Activated T-helper 1 cell treated with anti-CD3 and anti-CD28 coated beads, Interleukin-12 subunit alpha, Interleukin-12 subunit beta, Interleukin-2, Interleukin-4 antibody, amounts not matched to agents 30 ng/mL and 10 ng/mL and 1 ng/mL, durations not matched to agents 14 hours and 24 hours and 36 hours (primary cell): ENCODE measurements around the gene SNAP47. TPM values are rescaled to one million over a fixed set of nuclear protein-coding genes. Genes with fewer than 3 reads are reported as not detected.
"Not testable (repeated sequence)": the region's sequence is repeated elsewhere in the genome, so short reads cannot be mapped to it uniquely, and the experiment has no call there.

Experiments used
- DNase-seq: peaks from one replicate; pipeline ENCODE4 v3.0.0; 2021; ENCODE audit warnings: low spot score
- H3K27ac Mint-ChIP-seq: one replicate; pipeline ENCODE4 v1.8.0; 2021; ENCODE audit warnings: mild to moderate bottlenecking, mixed read lengths
- H3K27me3 Mint-ChIP-seq: one replicate; pipeline ENCODE4 v1.8.0; 2022; ENCODE audit warnings: mild to moderate bottlenecking, moderate library complexity, mixed read lengths; ENCODE audit not compliant: insufficient read depth
- H3K36me3 Mint-ChIP-seq: one replicate; pipeline ENCODE4 v1.8.0; 2021; ENCODE audit warnings: low read depth, mixed read lengths
- H3K4me1 Mint-ChIP-seq: one replicate; pipeline ENCODE4 v1.8.0; 2021; ENCODE audit warnings: low read depth, mixed read lengths
- H3K4me3 Mint-ChIP-seq: one replicate; pipeline ENCODE4 v1.8.0; 2021; ENCODE audit warnings: mild to moderate bottlenecking, moderate library complexity, mixed read lengths
- H3K9me3 Mint-ChIP-seq: one replicate; pipeline ENCODE4 v1.8.0; 2021; ENCODE audit warnings: mixed read lengths
- intact Hi-C: fragments of 100-400 bp; cut with micrococcal nuclease; formaldehyde crosslinking; loops from one replicate; pipeline ENCODE4 v1.15.1; 2024
- total RNA-seq: library from RNA; stranded (reverse); gene quantifications from 2 replicates; pipeline ENCODE4 v1.2.3, GENCODE V29; 2022

Gene SNAP47, protein sequence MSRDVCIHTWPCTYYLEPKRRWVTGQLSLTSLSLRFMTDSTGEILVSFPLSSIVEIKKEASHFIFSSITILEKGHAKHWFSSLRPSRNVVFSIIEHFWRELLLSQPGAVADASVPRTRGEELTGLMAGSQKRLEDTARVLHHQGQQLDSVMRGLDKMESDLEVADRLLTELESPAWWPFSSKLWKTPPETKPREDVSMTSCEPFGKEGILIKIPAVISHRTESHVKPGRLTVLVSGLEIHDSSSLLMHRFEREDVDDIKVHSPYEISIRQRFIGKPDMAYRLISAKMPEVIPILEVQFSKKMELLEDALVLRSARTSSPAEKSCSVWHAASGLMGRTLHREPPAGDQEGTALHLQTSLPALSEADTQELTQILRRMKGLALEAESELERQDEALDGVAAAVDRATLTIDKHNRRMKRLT
- total RNA-seq = 32.2 and 33.7 TPM in 2 replicates

DNA sequence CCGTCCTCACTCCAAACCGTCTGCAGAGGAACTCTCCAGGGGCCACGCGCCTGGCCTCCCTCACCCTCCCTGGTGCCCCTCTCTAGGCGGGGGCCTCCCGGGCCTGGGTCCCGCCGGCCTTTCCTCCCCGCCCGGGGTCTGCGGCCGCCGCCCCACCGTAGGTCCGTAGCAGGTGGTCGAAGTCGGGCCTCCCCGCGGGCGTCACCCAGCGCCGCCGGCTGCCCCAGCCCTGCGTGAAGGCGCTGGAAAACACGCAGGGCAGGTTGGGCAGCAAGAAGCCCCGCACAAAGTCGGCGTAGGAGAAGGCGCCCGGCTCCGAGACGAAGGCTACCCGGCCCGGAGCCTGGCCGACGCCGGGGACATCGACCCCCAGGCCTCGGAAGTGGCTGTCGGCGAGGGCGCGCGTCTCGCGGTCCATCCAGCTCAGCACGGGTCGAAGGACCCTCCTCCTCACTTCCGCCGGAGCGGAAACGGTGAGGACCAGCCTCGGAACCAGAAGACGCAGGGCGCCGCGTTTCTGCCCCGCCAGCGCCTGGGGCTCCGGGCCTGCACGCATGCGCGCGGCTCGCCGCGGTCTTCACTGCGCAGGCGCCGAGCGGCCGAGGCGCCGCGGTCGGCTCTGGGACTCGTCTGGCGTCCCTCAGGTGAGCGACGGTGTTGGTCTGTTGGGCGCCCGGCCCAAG lies at the start of gene SNAP47, which contains the start of gene JMJD4:
SNAP47 (plus strand) TSS at position 580 of the 683 bp plus-strand sequence. CDS start 12,302 bp downstream, outside the sequence.
JMJD4 (minus strand) TSS at position 447 of the 683 bp plus-strand sequence; CDS start at position 418, 29 bp downstream.
- H3K4me3 Mint-ChIP-seq = peak within 1 kb of the TSS; percentile 98
- no peaks in the 10 kb centered on the region for H3K9me3 Mint-ChIP-seq
- H3K4me1 Mint-ChIP-seq = peaks cover 25% of the 10 kb centered on the region
- intact Hi-C loops = loop anchor here (1.0 to 10.0 kb wide), 11 partner anchors 27 to 672 kb away; partner anchors contain the start of genes ARF1, C1orf35, IBA57 and ZNF678
- DNase-seq = peak; percentile 93
- peaks cover 18% of the 10 kb centered on the region for H3K36me3 Mint-ChIP-seq
- peak within 1 kb of the TSS; percentile 97 for H3K27ac Mint-ChIP-seq
- H3K27me3 Mint-ChIP-seq = no peaks in the 10 kb centered on the region

DNA sequence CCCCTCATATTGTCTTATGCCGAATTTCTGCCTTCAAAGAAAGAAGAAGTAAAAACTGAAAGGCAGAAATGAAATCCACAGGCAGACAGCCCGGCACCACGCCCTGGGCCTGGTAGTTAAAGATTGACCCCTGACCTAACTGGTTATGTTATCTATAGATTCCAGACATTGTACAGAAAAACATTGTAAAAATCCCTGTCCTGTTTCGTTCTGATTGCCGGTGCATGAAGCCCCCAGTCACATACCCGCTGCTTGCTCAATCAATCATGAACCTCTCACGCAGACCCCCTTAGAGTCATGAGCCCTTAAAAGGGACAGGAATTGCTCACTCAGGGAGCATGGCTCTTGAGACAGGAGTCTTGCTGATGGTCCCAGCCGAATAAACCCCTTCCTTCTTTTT lies 49.4 kb upstream of the SNAP47 start:
- H3K27ac Mint-ChIP-seq = no peak overlapping the region
- no peaks in the 10 kb centered on the region for H3K36me3 Mint-ChIP-seq
- no peak overlapping the region for H3K4me3 Mint-ChIP-seq
- intact Hi-C loops = no loop called here
- no peak for DNase-seq
- H3K4me1 Mint-ChIP-seq = no peaks in the 10 kb centered on the region
- no peaks in the 10 kb centered on the region for H3K27me3 Mint-ChIP-seq
- H3K9me3 Mint-ChIP-seq = peaks cover 52% of the 10 kb centered on the region

DNA sequence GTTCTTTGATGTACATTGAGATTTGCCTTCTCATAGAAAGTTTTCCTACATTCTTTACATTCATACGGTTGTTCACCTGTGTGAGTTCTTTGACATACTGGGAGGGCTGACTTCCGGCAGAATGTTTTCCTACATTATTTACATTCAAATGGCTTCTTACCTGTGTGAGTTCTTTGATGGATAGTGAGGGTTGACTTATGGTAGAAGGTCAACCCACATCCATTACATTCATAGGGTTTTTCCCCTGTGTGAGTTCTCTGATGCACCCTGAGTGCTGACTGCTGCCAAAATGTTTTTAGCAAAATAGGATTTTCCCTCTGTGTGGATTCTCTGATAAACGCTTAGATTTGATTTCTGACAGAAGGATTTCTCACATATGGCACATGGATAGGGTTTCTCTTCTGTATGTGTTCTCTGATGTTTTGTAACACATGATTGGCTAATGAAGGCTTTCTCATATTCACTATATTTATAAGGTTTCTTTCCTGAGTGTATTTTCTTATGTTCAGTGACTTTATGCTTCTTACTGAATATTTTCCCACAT lies 37.8 kb upstream of the SNAP47 start:
- Mint-ChIP-seq H3K27me3 (no peaks in the 10 kb centered on the region), H3K4me3 (no peak overlapping the region), H3K36me3 (no peaks in the 10 kb centered on the region), H3K27ac (no peak overlapping the region), H3K4me1 (no peaks in the 10 kb centered on the region), H3K9me3 (peaks cover 40% of the 10 kb centered on the region)
- intact Hi-C loops = no loop called here
- DNase-seq = no peak

DNA sequence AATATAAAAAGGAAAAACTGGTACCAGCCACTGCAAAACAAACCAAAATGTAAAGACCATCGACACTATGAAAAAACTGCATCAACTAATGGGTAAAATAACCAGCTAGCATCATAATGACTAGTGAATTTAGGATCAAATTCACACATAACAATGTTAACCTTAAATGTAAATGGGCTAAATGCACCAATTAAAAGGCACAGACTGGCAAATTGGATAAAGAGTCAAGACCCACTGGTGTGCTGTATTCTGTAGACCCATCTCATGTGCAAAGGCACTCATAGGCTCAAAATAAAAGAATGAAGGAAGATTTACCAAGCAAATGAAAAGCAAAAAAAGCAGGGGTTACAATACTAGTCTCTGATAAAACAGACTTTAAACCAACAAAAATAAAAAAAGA lies 33.6 kb upstream of the SNAP47 start:
- peaks cover 52% of the 10 kb centered on the region for H3K9me3 Mint-ChIP-seq
- H3K27me3 Mint-ChIP-seq, H3K4me1 Mint-ChIP-seq, DNase-seq, H3K27ac Mint-ChIP-seq, H3K4me3 Mint-ChIP-seq, intact Hi-C loops, H3K36me3 Mint-ChIP-seq: not testable (repeated sequence)

DNA sequence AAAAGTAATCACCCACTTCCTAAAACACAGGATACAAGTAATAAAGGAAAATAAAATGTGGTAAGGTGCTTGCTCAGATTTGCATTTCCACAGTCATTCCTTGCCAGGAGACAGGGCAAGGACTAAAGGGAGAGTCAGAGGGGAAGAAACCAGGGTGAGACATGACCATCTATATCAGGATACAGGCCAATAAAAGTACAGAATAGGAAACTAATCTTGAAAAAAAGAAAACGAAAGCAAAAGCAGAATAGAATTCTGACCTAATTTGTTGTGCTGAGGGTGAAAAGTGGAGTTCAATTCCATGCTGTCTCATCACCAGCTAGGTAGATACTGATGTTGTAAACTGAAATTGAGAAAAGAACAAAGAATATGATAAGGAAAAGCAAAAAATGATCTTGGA lies 27.4 kb upstream of the SNAP47 start:
- intact Hi-C loops = no loop called here
- no peaks in the 10 kb centered on the region for H3K27me3 Mint-ChIP-seq
- no peak overlapping the region for H3K4me3 Mint-ChIP-seq
- H3K36me3 Mint-ChIP-seq = peaks cover 3% of the 10 kb centered on the region
- no peak for DNase-seq
- H3K9me3 Mint-ChIP-seq = peaks cover 41% of the 10 kb centered on the region
- peak overlapping the region; percentile 21 for H3K27ac Mint-ChIP-seq
- peaks cover 9% of the 10 kb centered on the region for H3K4me1 Mint-ChIP-seq

DNA sequence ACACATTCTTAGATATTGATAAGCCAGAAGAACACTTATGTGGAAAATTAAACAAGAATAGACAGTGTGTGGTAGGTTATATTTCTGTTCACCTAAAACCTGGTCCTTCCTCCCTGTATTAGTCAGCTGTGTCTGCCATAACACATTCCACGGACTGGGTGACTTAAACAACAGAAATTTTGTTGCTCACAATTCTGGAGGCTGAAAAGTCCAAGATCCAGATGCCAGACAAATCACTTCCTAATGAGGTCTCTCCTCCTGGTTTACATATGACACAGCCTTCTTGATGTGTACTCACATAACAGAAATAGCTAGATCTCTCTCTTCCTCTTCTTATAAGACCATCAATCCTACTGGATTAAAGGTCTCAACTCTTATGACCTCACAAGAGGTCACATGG lies 25.8 kb upstream of the SNAP47 start:
- peaks cover 33% of the 10 kb centered on the region for H3K9me3 Mint-ChIP-seq
- no peak for DNase-seq
- H3K27me3 Mint-ChIP-seq = no peaks in the 10 kb centered on the region
- H3K27ac Mint-ChIP-seq = no peak overlapping the region
- intact Hi-C loops = no loop called here
- no peak overlapping the region for H3K4me3 Mint-ChIP-seq
- H3K4me1 Mint-ChIP-seq = peaks cover 9% of the 10 kb centered on the region
- peaks cover 3% of the 10 kb centered on the region for H3K36me3 Mint-ChIP-seq

DNA sequence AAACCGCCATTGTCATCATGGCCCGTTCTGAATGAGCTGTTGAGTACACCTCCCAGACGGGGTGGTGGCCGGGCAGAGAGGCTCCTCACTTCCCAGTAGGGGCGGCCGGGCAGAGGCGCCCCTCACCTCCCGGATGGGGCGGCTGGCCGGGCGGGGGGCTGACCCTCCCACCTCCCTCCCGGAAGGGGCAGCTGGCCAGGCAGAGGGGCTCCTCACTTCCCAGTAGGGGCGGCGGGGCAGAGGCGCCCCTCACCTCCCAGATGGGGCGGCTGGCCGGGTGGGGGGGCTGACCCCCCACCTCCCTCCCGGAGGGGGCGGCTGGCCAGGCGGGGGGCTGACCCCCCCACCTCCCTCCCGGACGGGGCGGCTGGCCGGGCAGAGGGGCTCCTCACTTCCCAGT lies 24.8 kb upstream of the SNAP47 start:
- H3K27me3 Mint-ChIP-seq, H3K4me1 Mint-ChIP-seq, H3K27ac Mint-ChIP-seq, DNase-seq, H3K36me3 Mint-ChIP-seq, H3K4me3 Mint-ChIP-seq, intact Hi-C loops: not testable (repeated sequence)
- peaks cover 41% of the 10 kb centered on the region for H3K9me3 Mint-ChIP-seq

DNA sequence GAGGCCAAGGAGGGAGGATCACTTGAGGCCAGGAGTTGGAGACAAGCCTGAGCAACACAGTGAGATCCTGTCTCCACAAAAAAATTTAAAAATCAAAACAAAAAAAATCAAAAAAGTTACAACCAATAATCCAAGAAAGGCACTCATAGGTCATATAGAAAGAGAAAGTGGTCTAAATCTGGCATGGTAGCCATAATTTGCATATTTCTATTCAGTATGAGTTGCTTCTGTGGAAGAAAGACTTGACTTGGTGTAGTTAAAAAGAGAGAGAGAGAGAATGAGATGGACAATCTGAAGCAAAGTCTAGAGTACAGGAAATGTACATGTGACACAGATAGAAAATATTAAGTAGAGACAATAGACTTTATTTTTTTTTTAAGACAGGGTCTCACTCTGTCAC lies 22.6 kb upstream of the SNAP47 start:
- DNase-seq = no peak
- Mint-ChIP-seq H3K4me3 (no peak overlapping the region), H3K27me3 (no peaks in the 10 kb centered on the region), H3K36me3 (peaks cover 3% of the 10 kb centered on the region), H3K4me1 (peaks cover 7% of the 10 kb centered on the region), H3K9me3 (peaks cover 57% of the 10 kb centered on the region), H3K27ac (no peak overlapping the region)
- intact Hi-C loops = no loop called here

DNA sequence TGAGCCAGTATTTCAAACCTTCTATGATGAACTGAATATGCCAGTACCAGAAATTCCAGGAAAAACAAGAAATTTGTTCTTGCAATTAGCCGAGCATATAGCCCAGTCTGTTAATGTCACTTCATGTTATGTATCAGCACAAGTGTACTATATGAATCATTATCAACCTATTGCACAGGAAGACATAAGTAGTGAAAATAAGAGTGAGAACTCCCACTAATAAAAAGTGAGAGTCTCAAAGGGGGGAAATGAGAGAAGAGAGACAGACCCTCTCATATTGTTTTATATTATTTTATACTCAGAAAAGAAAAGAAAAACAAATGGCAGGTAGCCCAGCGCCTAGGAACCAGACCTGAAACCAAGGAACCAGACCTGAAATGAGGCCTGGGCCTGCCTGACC lies 16.3 kb upstream of the SNAP47 start:
- Mint-ChIP-seq H3K9me3 (peaks cover 82% of the 10 kb centered on the region), H3K4me3 (no peak overlapping the region), H3K4me1 (no peaks in the 10 kb centered on the region), H3K36me3 (no peaks in the 10 kb centered on the region), H3K27me3 (peaks cover 2% of the 10 kb centered on the region), H3K27ac (no peak overlapping the region)
- DNase-seq = no peak
- intact Hi-C loops = no loop called here

DNA sequence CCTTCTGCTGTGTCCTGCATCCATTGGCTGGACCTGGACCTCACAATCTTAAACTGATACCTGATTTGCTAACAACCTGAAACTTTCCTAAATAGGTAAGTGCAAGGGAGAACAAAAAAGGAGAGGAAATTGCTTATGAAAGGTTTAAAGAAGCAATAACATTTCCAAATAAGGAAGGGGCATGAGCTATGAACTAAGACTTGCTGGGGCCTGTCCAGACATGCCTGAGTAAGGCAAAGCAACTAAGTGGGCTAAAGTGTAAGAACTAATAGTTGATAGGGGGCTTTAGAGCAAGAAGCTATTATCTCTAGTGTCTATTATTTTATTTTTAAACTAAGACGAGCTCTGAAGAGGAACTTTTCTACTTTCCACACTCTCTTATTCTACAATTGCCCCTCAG lies 11.8 kb upstream of the SNAP47 start:
- H3K27me3 Mint-ChIP-seq = peaks cover 7% of the 10 kb centered on the region
- H3K4me1 Mint-ChIP-seq = peaks cover 5% of the 10 kb centered on the region
- no peak overlapping the region for H3K4me3 Mint-ChIP-seq
- no peak for DNase-seq
- intact Hi-C loops = no loop called here
- peaks cover 55% of the 10 kb centered on the region for H3K9me3 Mint-ChIP-seq
- H3K36me3 Mint-ChIP-seq = peaks cover 3% of the 10 kb centered on the region
- no peak overlapping the region for H3K27ac Mint-ChIP-seq

DNA sequence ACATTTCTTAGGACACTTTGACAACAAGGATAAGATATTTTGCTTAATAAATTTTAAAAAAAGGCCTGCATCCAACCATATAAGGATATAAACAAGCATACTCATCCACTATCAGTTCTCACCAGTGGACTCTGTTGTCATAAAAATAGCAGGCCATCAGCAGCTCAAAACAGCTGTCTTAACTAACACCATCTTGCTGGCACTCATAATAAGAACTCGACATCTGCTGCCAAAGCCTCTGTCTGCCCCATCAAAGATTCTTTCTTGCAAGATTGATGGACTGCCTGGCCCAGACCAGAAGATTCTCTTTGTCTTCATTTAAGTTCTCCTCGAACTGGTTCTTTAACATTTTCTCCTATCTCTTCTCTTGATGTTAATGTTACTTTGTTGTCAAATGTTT lies 10.2 kb upstream of the SNAP47 start:
- no peak overlapping the region for H3K4me3 Mint-ChIP-seq
- H3K27ac Mint-ChIP-seq = no peak overlapping the region
- H3K27me3 Mint-ChIP-seq = peaks cover 7% of the 10 kb centered on the region
- H3K9me3 Mint-ChIP-seq = peaks cover 39% of the 10 kb centered on the region
- peaks cover 3% of the 10 kb centered on the region for H3K36me3 Mint-ChIP-seq
- no peak for DNase-seq
- H3K4me1 Mint-ChIP-seq = peaks cover 5% of the 10 kb centered on the region
- intact Hi-C loops = no loop called here

DNA sequence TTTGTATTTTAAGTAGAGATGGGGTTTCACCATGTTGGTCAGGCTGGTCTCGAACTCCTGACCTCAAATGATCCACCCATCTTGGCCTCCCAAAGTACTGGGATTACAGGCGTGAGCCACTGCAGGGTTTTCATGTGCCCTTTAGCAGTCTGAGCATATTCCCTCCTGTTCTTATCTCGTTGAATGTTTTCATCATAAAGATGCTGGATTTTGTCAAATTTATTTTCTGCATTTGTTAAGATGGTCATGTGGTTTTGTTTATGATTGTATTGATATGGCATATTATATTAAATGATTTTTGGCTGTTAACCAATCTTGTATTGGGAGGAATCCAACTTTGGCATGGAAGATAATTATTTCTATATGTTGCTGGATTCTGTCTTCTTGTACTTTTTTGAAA lies 8.9 kb upstream of the SNAP47 start:
- no peak overlapping the region for H3K27ac Mint-ChIP-seq
- peaks cover 28% of the 10 kb centered on the region for H3K9me3 Mint-ChIP-seq
- intact Hi-C loops = no loop called here
- no peak for DNase-seq
- H3K27me3 Mint-ChIP-seq = peaks cover 7% of the 10 kb centered on the region
- no peak overlapping the region for H3K4me3 Mint-ChIP-seq
- peaks cover 5% of the 10 kb centered on the region for H3K36me3 Mint-ChIP-seq
- peaks cover 5% of the 10 kb centered on the region for H3K4me1 Mint-ChIP-seq
